OCI-LY3 (cell line): Measurements from ENCODE around the gene MAPKAPK5.

ENCODE experiments used
- CTCF ChIP-seq: fragments of 200-600, 300-600 bp; sonication (generic); IDR thresholded peaks from 2 replicates; pipeline ENCODE4 v1.5.1; 2014; ENCODE audit warnings: antibody characterized with exemption, low read length, low read depth
- EZH2phosphoT487 ChIP-seq: fragments of 200-600 bp; shearing (Covaris generic); IDR thresholded peaks from 2 replicates; pipeline ENCODE4 v1.6.1; 2018; ENCODE audit warnings: antibody characterized with exemption, mixed run types, low read depth

GRCh38 chr12:111873113-111873512 lies 31.1 kb downstream of the MAPKAPK5 start:
- TF ChIP-seq EZH2phosphoT487, result no peak
- no peak for TF ChIP-seq CTCF
